ENCODE measurements around the gene IFT122.
"Not testable (repeated sequence)": the region's sequence is repeated elsewhere in the genome, so short reads cannot be mapped to it uniquely, and the experiment has no call there.

The IFT122 gene

GRCh38 chr3:129461461-129462146, 21.6 kb downstream of the IFT122 start:
- H3K27ac Mint-ChIP-seq = no peak overlapping the region
- peaks cover 24% of the 10 kb centered on the region for H3K36me3 Mint-ChIP-seq
- peaks cover 8% of the 10 kb centered on the region for H3K4me1 Mint-ChIP-seq
- no peaks in the 10 kb centered on the region for H3K27me3 Mint-ChIP-seq
- no peak overlapping the region for H3K4me3 Mint-ChIP-seq
- no peak for DNase-seq (ENCODE audit: low spot score in 2 of 2)
- H3K9me3 Mint-ChIP-seq = peaks cover 1% of the 10 kb centered on the region
- ATAC-seq (ENCODE audit: low read depth) = no peak

GRCh38 chr3:129462361-129462968, 22.4 kb downstream of the IFT122 start:
- H3K27ac Mint-ChIP-seq = no peak overlapping the region

GRCh38 chr3:129463094-129463493, 23.1 kb downstream of the IFT122 start:
- H3K4me1 Mint-ChIP-seq = peaks cover 8% of the 10 kb centered on the region
- H3K9me3 Mint-ChIP-seq = peaks cover 1% of the 10 kb centered on the region
- H3K4me3 Mint-ChIP-seq = no peak overlapping the region
- DNase-seq (ENCODE audit: low spot score in 2 of 2) (no peak), ATAC-seq (ENCODE audit: low read depth) (no peak)
- H3K27me3 Mint-ChIP-seq = no peaks in the 10 kb centered on the region
- no peak overlapping the region for H3K27ac Mint-ChIP-seq
- H3K36me3 Mint-ChIP-seq = peaks cover 28% of the 10 kb centered on the region

More at GRCh38 chr3:129462361-129462968, 22.4 kb downstream of the IFT122 start:
- Mint-ChIP-seq H3K4me3 (no peak overlapping the region), H3K4me1 (peaks cover 8% of the 10 kb centered on the region), H3K27me3 (no peaks in the 10 kb centered on the region), H3K36me3 (peaks cover 26% of the 10 kb centered on the region), H3K9me3 (peaks cover 1% of the 10 kb centered on the region)
- DNase-seq (ENCODE audit: low spot score in 2 of 2) (no peak), ATAC-seq (ENCODE audit: low read depth) (no peak)

GRCh38 chr3:129463716-129464115, 23.7 kb downstream of the IFT122 start:
- peaks cover 8% of the 10 kb centered on the region for H3K4me1 Mint-ChIP-seq

GRCh38 chr3:129467932-129468331, 27.9 kb downstream of the IFT122 start:
- no peak overlapping the region for H3K27ac Mint-ChIP-seq
- no peaks in the 10 kb centered on the region for H3K27me3 Mint-ChIP-seq
- H3K9me3 Mint-ChIP-seq = no peaks in the 10 kb centered on the region
- ATAC-seq (ENCODE audit: low read depth) (no peak), DNase-seq (ENCODE audit: low spot score in 2 of 2) (no peak)
- H3K4me3 Mint-ChIP-seq = no peak overlapping the region
- no peaks in the 10 kb centered on the region for H3K4me1 Mint-ChIP-seq
- H3K36me3 Mint-ChIP-seq = peaks cover 23% of the 10 kb centered on the region

More at GRCh38 chr3:129463716-129464115, 23.7 kb downstream of the IFT122 start:
- Mint-ChIP-seq H3K27ac (no peak overlapping the region), H3K36me3 (peaks cover 28% of the 10 kb centered on the region), H3K4me3 (no peak overlapping the region), H3K27me3 (no peaks in the 10 kb centered on the region), H3K9me3 (peaks cover 1% of the 10 kb centered on the region)
- no peak for ATAC-seq (ENCODE audit: low read depth)
- no peak for DNase-seq (ENCODE audit: low spot score in 2 of 2)

- H3K27ac Mint-ChIP-seq = no peak overlapping the region
- ATAC-seq (ENCODE audit: low read depth) (no peak), DNase-seq (ENCODE audit: low spot score in 2 of 2) (no peak)
- H3K4me1 Mint-ChIP-seq = no peaks in the 10 kb centered on the region
- no peaks in the 10 kb centered on the region for H3K27me3 Mint-ChIP-seq
- no peaks in the 10 kb centered on the region for H3K9me3 Mint-ChIP-seq
- H3K4me3 Mint-ChIP-seq = no peak overlapping the region
- peaks cover 17% of the 10 kb centered on the region for H3K36me3 Mint-ChIP-seq
Measured at GRCh38 chr3:129469026-129469425, 29.0 kb downstream of the IFT122 start.

- Mint-ChIP-seq H3K27ac (no peak overlapping the region), H3K4me3 (no peak overlapping the region), H3K27me3 (no peaks in the 10 kb centered on the region), H3K9me3 (no peaks in the 10 kb centered on the region), H3K4me1 (no peaks in the 10 kb centered on the region), H3K36me3 (peaks cover 12% of the 10 kb centered on the region)
- DNase-seq (ENCODE audit: low spot score in 2 of 2) (no peak), ATAC-seq (ENCODE audit: low read depth) (no peak)
Measured at GRCh38 chr3:129470861-129471260, 30.8 kb downstream of the IFT122 start.

- Mint-ChIP-seq H3K4me3 (no peak overlapping the region), H3K27me3 (no peaks in the 10 kb centered on the region), H3K4me1 (no peaks in the 10 kb centered on the region), H3K36me3 (peaks cover 15% of the 10 kb centered on the region), H3K27ac (no peak overlapping the region), H3K9me3 (no peaks in the 10 kb centered on the region)
- ATAC-seq (ENCODE audit: low read depth) = no peak
- DNase-seq (ENCODE audit: low spot score in 2 of 2) = no peak
Measured at GRCh38 chr3:129473067-129473768, 33.2 kb downstream of the IFT122 start.

GRCh38 chr3:129473769-129474152, 33.7 kb downstream of the IFT122 start:
- Mint-ChIP-seq H3K4me3 (no peak overlapping the region), H3K27ac (no peak overlapping the region), H3K36me3 (peaks cover 15% of the 10 kb centered on the region), H3K4me1 (no peaks in the 10 kb centered on the region), H3K27me3 (no peaks in the 10 kb centered on the region), H3K9me3 (no peaks in the 10 kb centered on the region)
- no peak for ATAC-seq (ENCODE audit: low read depth)
- DNase-seq (ENCODE audit: low spot score in 2 of 2) = no peak

- Mint-ChIP-seq H3K4me3 (no peak overlapping the region), H3K27ac (no peak overlapping the region), H3K27me3 (no peaks in the 10 kb centered on the region), H3K36me3 (peaks cover 16% of the 10 kb centered on the region), H3K4me1 (no peaks in the 10 kb centered on the region), H3K9me3 (no peaks in the 10 kb centered on the region)
- ATAC-seq (ENCODE audit: low read depth) (no peak), DNase-seq (ENCODE audit: low spot score in 2 of 2) (no peak)
Measured at GRCh38 chr3:129474984-129475804, 35.2 kb downstream of the IFT122 start.

GRCh38 chr3:129475863-129476262, 35.8 kb downstream of the IFT122 start:
- Mint-ChIP-seq H3K4me3 (no peak overlapping the region), H3K27ac (no peak overlapping the region), H3K36me3 (peaks cover 16% of the 10 kb centered on the region), H3K4me1 (no peaks in the 10 kb centered on the region), H3K9me3 (no peaks in the 10 kb centered on the region), H3K27me3 (no peaks in the 10 kb centered on the region)
- no peak for DNase-seq (ENCODE audit: low spot score in 2 of 2)
- no peak for ATAC-seq (ENCODE audit: low read depth)

- H3K4me1 Mint-ChIP-seq = no peaks in the 10 kb centered on the region
- ATAC-seq (ENCODE audit: low read depth) (no peak), DNase-seq (ENCODE audit: low spot score in 2 of 2) (no peak)
- peaks cover 16% of the 10 kb centered on the region for H3K36me3 Mint-ChIP-seq
- H3K27me3 Mint-ChIP-seq = no peaks in the 10 kb centered on the region
- no peaks in the 10 kb centered on the region for H3K9me3 Mint-ChIP-seq
- H3K27ac Mint-ChIP-seq = no peak overlapping the region
- no peak overlapping the region for H3K4me3 Mint-ChIP-seq
Measured at GRCh38 chr3:129476586-129476985, 36.6 kb downstream of the IFT122 start.

- not testable (repeated sequence) for H3K27ac Mint-ChIP-seq
- H3K36me3 Mint-ChIP-seq = peaks cover 22% of the 10 kb centered on the region
Measured at GRCh38 chr3:129481225-129481765, 41.3 kb downstream of the IFT122 start.

More at GRCh38 chr3:129481225-129481765, 41.3 kb downstream of the IFT122 start:
- not testable (repeated sequence) for H3K4me1 Mint-ChIP-seq; H3K27me3 Mint-ChIP-seq; ATAC-seq (ENCODE audit: low read depth); H3K9me3 Mint-ChIP-seq; H3K4me3 Mint-ChIP-seq; DNase-seq (ENCODE audit: low spot score in 2 of 2)
